Osteocyte (in vitro differentiated cells): Measurements from ENCODE around the gene EPN1. TPM values are rescaled to one million over a fixed set of nuclear protein-coding genes. Genes with fewer than 3 reads are reported as not detected.

Source experiments
- DNase-seq: peaks from one replicate; pipeline ENCODE4 v3.0.0; 2021; ENCODE audit warnings: mixed read lengths; ENCODE audit not compliant: unreplicated experiment; ENCODE audit errors: extremely low spot score
- H3K27ac Mint-ChIP-seq: one replicate; pipeline ENCODE4 v1.8.0; 2021; ENCODE audit warnings: mild to moderate bottlenecking, mixed read lengths; ENCODE audit not compliant: unreplicated experiment
- H3K27me3 Mint-ChIP-seq: one replicate; pipeline ENCODE4 v1.8.0; 2021; ENCODE audit warnings: mixed read lengths; ENCODE audit not compliant: unreplicated experiment
- H3K36me3 Mint-ChIP-seq: one replicate; pipeline ENCODE4 v1.8.0; 2021; ENCODE audit warnings: mixed read lengths; ENCODE audit not compliant: unreplicated experiment
- H3K4me1 Mint-ChIP-seq: one replicate; pipeline ENCODE4 v1.8.0; 2021; ENCODE audit warnings: mixed read lengths; ENCODE audit not compliant: unreplicated experiment
- H3K4me3 Mint-ChIP-seq: one replicate; pipeline ENCODE4 v1.8.0; 2021; ENCODE audit warnings: mild to moderate bottlenecking, moderate library complexity, mixed read lengths; ENCODE audit not compliant: unreplicated experiment
- H3K9me3 Mint-ChIP-seq: one replicate; pipeline ENCODE4 v1.8.0; 2021; ENCODE audit warnings: mixed read lengths; ENCODE audit not compliant: unreplicated experiment
- total RNA-seq: library from RNA; stranded (reverse); gene quantifications from 2 replicates; pipeline ENCODE4 v1.2.1, GENCODE V29; 2021
- TF ChIP-seq, protein P1 (sequence below): fragments of 200-600 bp; sonication (generic); IDR thresholded peaks from 2 replicates; pipeline ENCODE4 v1.5.0; 2021; ENCODE audit warnings: antibody characterized with exemption, mild to moderate bottlenecking, moderate library complexity

The EPN1 gene
- total RNA-seq, 1 donor from 2014 or later: 142 TPM

DNA sequence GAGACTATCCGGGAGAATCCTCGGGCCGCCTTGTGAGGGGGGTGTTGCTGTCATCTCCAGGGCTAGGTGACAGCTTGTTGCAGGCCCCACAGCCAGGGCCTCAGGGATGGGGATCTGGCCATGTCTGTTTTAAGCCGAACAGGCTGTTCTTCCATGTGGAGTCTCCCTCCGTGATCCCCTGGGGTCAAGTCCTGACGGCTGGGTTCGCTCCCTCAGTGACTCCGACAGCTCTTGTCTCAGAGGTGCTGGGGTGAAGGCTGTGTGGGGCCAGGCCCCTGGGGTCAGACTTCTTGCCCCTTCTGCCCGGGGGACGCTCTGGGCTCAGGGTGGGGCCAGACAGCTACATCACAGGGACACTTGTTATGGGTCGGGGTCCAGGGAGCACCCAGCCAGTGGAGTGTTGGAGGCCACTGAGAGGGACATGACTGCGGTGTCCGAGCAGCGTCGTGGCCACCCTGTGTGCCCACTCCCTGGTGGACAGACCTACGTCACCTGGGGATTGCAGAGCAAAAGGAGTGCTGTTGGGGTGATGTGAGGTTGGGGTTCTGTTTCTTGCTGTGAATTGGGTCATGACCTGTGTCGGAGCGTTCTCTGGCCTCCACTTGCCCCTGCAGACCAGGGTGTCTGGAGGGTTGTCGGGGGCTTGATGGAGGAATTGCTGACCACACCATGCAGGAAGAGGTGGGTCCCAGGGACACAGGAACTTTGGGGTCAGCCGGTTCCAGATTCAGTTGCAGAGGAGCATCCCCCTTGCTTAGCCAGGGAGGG is 21.5 kb downstream of the EPN1 start:
- H3K4me3 Mint-ChIP-seq: no peak overlapping the region
- H3K27ac Mint-ChIP-seq: no peak overlapping the region
- TF ChIP-seq, protein P1, sequence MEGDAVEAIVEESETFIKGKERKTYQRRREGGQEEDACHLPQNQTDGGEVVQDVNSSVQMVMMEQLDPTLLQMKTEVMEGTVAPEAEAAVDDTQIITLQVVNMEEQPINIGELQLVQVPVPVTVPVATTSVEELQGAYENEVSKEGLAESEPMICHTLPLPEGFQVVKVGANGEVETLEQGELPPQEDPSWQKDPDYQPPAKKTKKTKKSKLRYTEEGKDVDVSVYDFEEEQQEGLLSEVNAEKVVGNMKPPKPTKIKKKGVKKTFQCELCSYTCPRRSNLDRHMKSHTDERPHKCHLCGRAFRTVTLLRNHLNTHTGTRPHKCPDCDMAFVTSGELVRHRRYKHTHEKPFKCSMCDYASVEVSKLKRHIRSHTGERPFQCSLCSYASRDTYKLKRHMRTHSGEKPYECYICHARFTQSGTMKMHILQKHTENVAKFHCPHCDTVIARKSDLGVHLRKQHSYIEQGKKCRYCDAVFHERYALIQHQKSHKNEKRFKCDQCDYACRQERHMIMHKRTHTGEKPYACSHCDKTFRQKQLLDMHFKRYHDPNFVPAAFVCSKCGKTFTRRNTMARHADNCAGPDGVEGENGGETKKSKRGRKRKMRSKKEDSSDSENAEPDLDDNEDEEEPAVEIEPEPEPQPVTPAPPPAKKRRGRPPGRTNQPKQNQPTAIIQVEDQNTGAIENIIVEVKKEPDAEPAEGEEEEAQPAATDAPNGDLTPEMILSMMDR: no peak
- H3K4me1 Mint-ChIP-seq: no peaks in the 10 kb centered on the region
- peaks cover 17% of the 10 kb centered on the region for H3K36me3 Mint-ChIP-seq
- no peak for DNase-seq
- H3K27me3 Mint-ChIP-seq: no peaks in the 10 kb centered on the region
- H3K9me3 Mint-ChIP-seq: no peaks in the 10 kb centered on the region

DNA sequence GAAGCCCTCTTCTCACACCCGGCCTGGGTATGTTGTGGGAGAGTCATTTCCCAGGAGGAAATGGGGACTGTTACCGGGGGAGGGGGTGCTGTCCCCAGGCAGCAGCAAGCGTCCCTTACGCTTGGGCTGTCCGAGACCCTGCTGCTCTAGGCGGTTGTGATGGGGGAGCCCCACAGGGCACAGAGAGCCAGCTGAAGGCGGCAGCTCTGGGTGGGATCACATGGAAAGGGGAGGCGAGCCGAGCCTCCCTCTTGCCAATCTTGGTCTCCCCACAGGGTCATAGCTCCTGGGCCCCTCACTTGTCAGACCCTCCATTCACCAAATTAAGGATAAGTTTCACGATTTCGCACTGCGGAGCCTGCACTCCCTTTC is 22.0 kb downstream of the EPN1 start:
- Mint-ChIP-seq H3K9me3 (no peaks in the 10 kb centered on the region), H3K36me3 (peaks cover 19% of the 10 kb centered on the region), H3K27ac (no peak overlapping the region), H3K4me3 (no peak overlapping the region), H3K27me3 (no peaks in the 10 kb centered on the region), H3K4me1 (no peaks in the 10 kb centered on the region)
- TF ChIP-seq, protein P1: no peak
- DNase-seq: no peak

DNA sequence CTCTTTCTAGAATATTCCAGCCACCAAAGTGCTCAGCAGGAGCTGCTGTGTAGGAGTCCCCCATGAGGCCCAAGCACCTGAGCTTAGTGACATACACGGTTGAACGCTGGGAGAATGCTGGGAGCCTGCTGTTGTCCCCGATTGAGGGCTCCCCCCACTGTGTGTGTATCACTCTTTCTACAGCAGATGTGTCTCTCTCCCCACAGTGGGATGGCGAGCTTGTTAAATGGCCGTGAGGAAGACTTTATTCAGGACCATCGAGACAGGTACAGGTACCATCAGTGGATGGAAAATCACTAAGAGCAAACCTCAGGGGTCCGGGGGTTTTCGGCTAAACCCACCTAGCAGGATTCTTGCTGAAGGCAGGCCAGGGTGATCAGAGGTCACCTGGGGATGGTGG is 22.7 kb downstream of the EPN1 start:
- H3K9me3 Mint-ChIP-seq: no peaks in the 10 kb centered on the region
- no peaks in the 10 kb centered on the region for H3K27me3 Mint-ChIP-seq
- H3K4me3 Mint-ChIP-seq: no peak overlapping the region
- TF ChIP-seq, protein P1: no peak
- no peak overlapping the region for H3K27ac Mint-ChIP-seq
- no peak for DNase-seq
- peaks cover 19% of the 10 kb centered on the region for H3K36me3 Mint-ChIP-seq
- H3K4me1 Mint-ChIP-seq: no peaks in the 10 kb centered on the region

DNA sequence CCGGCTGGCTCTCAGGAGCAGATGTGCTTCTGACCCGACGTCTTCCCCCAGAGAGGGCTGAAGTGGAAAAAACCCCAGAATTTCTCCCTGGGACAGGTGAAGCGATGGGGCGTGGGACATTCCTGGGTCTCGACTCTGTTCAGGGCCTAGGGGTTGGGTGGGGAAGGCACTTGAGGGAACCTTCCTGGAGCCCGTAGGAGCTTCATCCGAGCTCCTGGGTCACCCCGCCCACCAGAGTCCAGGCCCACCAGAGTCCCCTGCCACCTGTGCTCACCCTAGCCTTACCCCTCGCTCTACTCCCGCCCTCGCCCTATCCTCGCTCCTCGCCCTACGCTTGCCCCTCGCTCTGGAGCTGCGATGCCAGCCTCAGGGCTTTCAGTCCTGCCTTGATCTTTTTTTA is 23.2 kb downstream of the EPN1 start:
- H3K27ac Mint-ChIP-seq: no peak overlapping the region
- DNase-seq: no peak
- H3K9me3 Mint-ChIP-seq: no peaks in the 10 kb centered on the region
- TF ChIP-seq, protein P1: no peak
- H3K36me3 Mint-ChIP-seq: peaks cover 17% of the 10 kb centered on the region
- H3K27me3 Mint-ChIP-seq: no peaks in the 10 kb centered on the region
- H3K4me3 Mint-ChIP-seq: no peak overlapping the region
- H3K4me1 Mint-ChIP-seq: no peaks in the 10 kb centered on the region

DNA sequence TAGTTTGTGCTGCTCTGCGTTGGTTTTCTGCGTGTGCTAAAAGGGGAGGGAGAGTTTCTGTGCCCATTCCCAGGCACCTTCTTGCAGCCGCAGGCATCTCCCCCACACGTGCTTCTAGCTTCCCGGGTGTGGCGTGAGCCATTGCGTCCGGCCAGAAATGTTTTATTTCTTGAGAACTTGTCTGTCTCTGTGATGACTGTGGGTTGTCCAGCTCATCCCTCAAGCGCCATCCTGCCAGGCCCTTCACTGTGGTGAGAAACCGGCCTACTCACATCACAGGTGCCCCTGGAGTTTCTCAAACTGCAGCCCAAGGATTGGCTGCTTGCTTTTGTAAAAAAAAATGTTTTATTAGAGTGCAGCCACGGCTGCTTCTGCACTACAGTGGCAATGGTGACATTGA is 24.2 kb downstream of the EPN1 start:
- H3K27me3 Mint-ChIP-seq: no peaks in the 10 kb centered on the region
- DNase-seq: no peak
- TF ChIP-seq, protein P1: no peak
- H3K27ac Mint-ChIP-seq: no peak overlapping the region
- H3K36me3 Mint-ChIP-seq: peaks cover 18% of the 10 kb centered on the region
- H3K4me1 Mint-ChIP-seq: no peaks in the 10 kb centered on the region
- no peaks in the 10 kb centered on the region for H3K9me3 Mint-ChIP-seq
- H3K4me3 Mint-ChIP-seq: no peak overlapping the region
